ENCODE measurements around the gene SGCA. TPM values are rescaled to one million over a fixed set of nuclear protein-coding genes. Genes with fewer than 3 reads are reported as not detected.

The SGCA gene
- total RNA-seq, 1 experiment from 2014 or later = 0.24 TPM

DNA sequence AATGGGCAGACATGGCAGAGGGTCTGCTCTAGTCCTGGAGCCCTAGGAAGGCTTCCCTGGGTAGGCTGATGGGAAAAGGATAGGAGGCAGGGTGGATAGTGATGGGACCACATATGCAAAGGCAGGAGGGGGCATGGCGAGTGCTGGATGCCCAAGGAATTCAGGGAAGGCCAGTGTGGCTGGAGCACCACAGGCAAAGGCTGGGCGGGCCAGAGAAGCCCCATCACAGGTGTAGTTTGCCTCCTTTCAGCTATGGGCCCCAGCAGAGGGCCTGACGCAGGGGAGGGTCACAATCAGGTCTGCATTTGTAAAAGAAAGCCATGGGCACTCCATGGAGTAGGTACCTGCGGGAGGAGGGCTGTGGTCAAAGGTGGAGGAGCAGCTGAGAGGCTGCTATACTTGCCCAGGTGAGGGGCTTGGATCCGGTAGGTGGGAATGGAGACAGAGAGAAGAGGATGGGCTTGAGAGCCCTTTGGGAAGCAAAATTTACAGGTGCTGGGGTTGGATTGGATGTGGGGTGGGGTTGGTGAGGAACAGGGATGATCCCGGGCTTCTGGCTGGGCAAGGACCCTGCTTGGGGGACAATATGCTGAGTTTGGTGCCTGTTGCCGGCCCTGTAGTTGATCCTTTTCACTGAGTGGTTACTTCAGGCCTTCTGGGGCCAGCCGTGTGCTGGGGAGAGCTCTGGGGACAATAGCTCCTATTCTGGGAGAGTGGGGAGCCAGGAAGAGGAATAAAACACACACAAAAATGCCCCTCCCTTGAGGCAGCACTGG lies 42.2 kb downstream of the SGCA start:
- peak overlapping the region; percentile 40 to 78 (median 76); a peak in 4 of 7 replicates for H3K27ac Mint-ChIP-seq
- H3K4me1 ChIP-seq (ENCODE audit: insufficient read depth, low read length) = peaks cover 21% of the 10 kb centered on the region
- H2BK15ac ChIP-seq (ENCODE audit: low read depth, low read length) = no peak overlapping the region
- H3K27me3 Mint-ChIP-seq (ENCODE audit: low read depth) = peaks cover 44% of the 10 kb centered on the region
- no peaks in the 10 kb centered on the region; a peak in 1 of 7 replicates for H3K36me3 Mint-ChIP-seq (ENCODE audit: insufficient read depth in 1 of 3, low read depth in 3 of 3)
- peak; percentile 84 for DNase-seq
- no peak overlapping the region for H3K27ac ChIP-seq (ENCODE audit: insufficient read length, low read depth, low read length)
- no peak overlapping the region for H3K4me2 ChIP-seq (ENCODE audit: insufficient read depth, insufficient read length, low read length)
- no peaks in the 10 kb centered on the region for H3K79me1 ChIP-seq (ENCODE audit: insufficient read depth, low read depth, low read length, poor library complexity, severe bottlenecking)
- H2AFZ ChIP-seq (ENCODE audit: low read length) = no peak overlapping the region
- no peaks in the 10 kb centered on the region; a peak in 2 of 5 replicates for H3K9me3 Mint-ChIP-seq
- no peak overlapping the region for H4K91ac ChIP-seq (ENCODE audit: insufficient read length, low read depth, low read length)
- no peak overlapping the region; the same call in 1 of the 2 replicates for H3K14ac ChIP-seq (ENCODE audit: insufficient read depth, low read length)
- no peak overlapping the region for H3K18ac ChIP-seq (ENCODE audit: insufficient read length, low read depth, low read length)
- peaks cover 3% of the 10 kb centered on the region for H3K23me2 ChIP-seq (ENCODE audit: insufficient read length, low read depth, low read length, poor library complexity, severe bottlenecking)
- no peaks in the 10 kb centered on the region for H3K27me3 ChIP-seq (ENCODE audit: insufficient read depth, low read length)
- no peak overlapping the region for H3K23ac ChIP-seq (ENCODE audit: insufficient read length, low read depth, low read length)
- H4K20me1 ChIP-seq (ENCODE audit: control insufficient read depth, insufficient read depth, insufficient read length) = no peaks in the 10 kb centered on the region
- H3K56ac ChIP-seq (ENCODE audit: insufficient read length, low read depth, low read length) = no peak overlapping the region
- H2BK20ac ChIP-seq (ENCODE audit: low read depth, low read length, poor library complexity, severe bottlenecking) = no peak overlapping the region
- no peak overlapping the region for H3K4ac ChIP-seq (ENCODE audit: low read depth, low read length)
- no peak overlapping the region for H4K8ac ChIP-seq (replicated peaks; ENCODE audit: insufficient read length, low read depth, low read length)
- no peak overlapping the region for H2BK12ac ChIP-seq (ENCODE audit: insufficient read length, low read depth, low read length)
- WGBS (ENCODE audit: extremely low coverage, insufficient read length, low lambda C conversion rate) = no CpG with 5 or more reads among the region's 8 CpGs
- H2BK5ac ChIP-seq (ENCODE audit: insufficient read length, low read length) = no peak overlapping the region
- no peak overlapping the region for H4K5ac ChIP-seq (ENCODE audit: insufficient read length, low read depth, low read length)
- no peak for TF ChIP-seq CTCF (conservative IDR thresholded peaks at IDR 0.05)
- no peak overlapping the region for H2BK120ac ChIP-seq (ENCODE audit: low read depth, low read length, poor library complexity, severe bottlenecking)
- no peak overlapping the region for H3T11ph ChIP-seq (ENCODE audit: low read length)
- H3K4me1 Mint-ChIP-seq = peaks cover 72 to 91% of the 10 kb centered on the region in 2 experiments
- H3K9me3 ChIP-seq (ENCODE audit: control insufficient read depth, low read depth, low read length) = no peaks in the 10 kb centered on the region
- H3K4me3 Mint-ChIP-seq = peak overlapping the region in 1 of 2 experiments; percentile 14; a peak in 3 of 5 replicates
- H3K9ac ChIP-seq (ENCODE audit: extremely low read depth, insufficient read length, low read length) = no peak overlapping the region
- H2AK5ac ChIP-seq (ENCODE audit: insufficient read length, low read length) = no peak overlapping the region
- no peaks in the 10 kb centered on the region for H3K79me2 ChIP-seq (ENCODE audit: insufficient read depth, low read length)

Data from H9 (cell line).